Heart left ventricle (tissue), 16 donors: ENCODE measurements around the gene BST1. TPM values are rescaled to one million over a fixed set of nuclear protein-coding genes. Genes with fewer than 3 reads are reported as not detected.
A peak's percentile ranks its signal among the peaks of the same experiment; 100 is the strongest.

Source experiments
- ATAC-seq, 4 donors: fragments of 200-7000 bp; cut with Tn5 transposase; one replicate each; pipeline ENCODE4 v1.9.1; 2020 to 2022; ENCODE audit warnings: moderate library complexity in 4 of 4, mild to moderate bottlenecking in 3 of 4, moderate number of reproducible peaks in 1 of 4
- DNase-seq, 5 donors: peaks; one replicate each; pipeline ENCODE4 v3.0.0-alpha.2; 2020
- H3K27ac ChIP-seq, 12 donors: fragments of 200-600 bp; sonication (generic) in 4 of 12; one replicate each; pipeline versions ENCODE4 v1.5.0 to v1.8.0; 2016 to 2022; ENCODE audit warnings: mild to moderate bottlenecking in 2 of 12
- H3K27me3 ChIP-seq, 9 donors: fragments of 200-600 bp; sonication (generic) in 2 of 9; one replicate each; pipeline versions ENCODE4 v1.5.1 to v1.8.0; 2016 to 2022; ENCODE audit warnings: mild to moderate bottlenecking in 3 of 9
- H3K36me3 ChIP-seq, 9 donors: fragments of 200-600 bp; sonication (generic) in 2 of 9; one replicate each; pipeline versions ENCODE4 v1.5.0 to v1.8.0; 2018 to 2022; ENCODE audit warnings: mild to moderate bottlenecking in 2 of 9
- H3K4me1 ChIP-seq, 12 donors: fragments of 200-600 bp; sonication (generic) in 4 of 12; one replicate each; pipeline versions ENCODE4 v1.5.0 to v1.8.0; 2016 to 2022; ENCODE audit warnings: mild to moderate bottlenecking in 3 of 12
- H3K4me3 ChIP-seq, 12 donors: fragments of 200-600 bp; sonication (generic) in 4 of 12; one replicate each; pipeline versions ENCODE4 v1.5.0 to v1.8.0; 2017 to 2022; ENCODE audit warnings: mild to moderate bottlenecking in 9 of 12, moderate library complexity in 4 of 12
- H3K9me3 ChIP-seq, 12 donors: fragments of 200-600 bp; sonication (generic) in 4 of 12; one replicate each; pipeline versions ENCODE4 v1.5.0 to v1.8.0; 2016 to 2022; ENCODE audit warnings: mild to moderate bottlenecking in 1 of 12
- CTCF ChIP-seq, 12 donors: fragments of 200-600 bp; sonication (generic) in 4 of 12; IDR thresholded peaks; one replicate each; pipeline versions ENCODE4 v1.5.0 to v1.8.0; 2018 to 2022; ENCODE audit warnings: antibody characterized with exemption in 12 of 12, mild to moderate bottlenecking in 5 of 12
- POLR2A ChIP-seq, 2 donors: fragments of 450-650 bp; IDR thresholded peaks; one replicate each; pipeline ENCODE4 v1.6.1; 2017; ENCODE audit warnings: antibody characterized with exemption in 2 of 2, mild to moderate bottlenecking in 2 of 2, moderate library complexity in 2 of 2
- WGBS, 4 donors: extraction: QIAGEN DNeasy Blood & Tissue Kit in 2 of 4; methylation state at CpG; one replicate each; pipeline versions ENCODE4 v1.1.5 to v1.1.7; 2013 to 2018; 5-methylcytosine and 5-hydroxymethylcytosine counted together
- intact Hi-C, 10 donors: fragments of 100-400 bp; cut with DNase I; formaldehyde crosslinking; loops; one replicate each; pipeline versions ENCODE4 v1.11.1 to v1.14.2; 2022
- polyA plus RNA-seq, 2 donors: library from polyadenylated mRNA; stranded (reverse); fragments of 200-250 nt; gene quantifications; one replicate each; pipeline ENCODE4 v1.2.3, GENCODE V29; 2013
- total RNA-seq, 9 donors: library from RNA; depleted of rRNA in 2 of 9; stranded (reverse); fragments of >200 nt in 2 of 9; fragmentation: NEBNext Ultra II Directional in 3 of 9; extraction: Animal tissue kit (Norgen Biotek cat#: 25700) in 3 of 9; gene quantifications; one replicate each; pipeline versions ENCODE4 v1.1.0 to v1.2.4, GENCODE V29; 2016 to 2023
- donor health status: ischemic (EF 13 %, LVEDD 7.1; RV severe dilation, severe dysfunction).
- donor health status: healthy with polysubstance abuse.
- donor health status: DM: no; HTN: yes; CAD: no.
- donor health status: DM: no; HTN: no; CAD: no.
- donor health status: ischemic (EF 25% LVEDD 6.9; RV normal size, moderate dysfunction).
- donor health status: ischemic (EF 25% LVEDD 5.7; RV mildly dilated, moderate dysfunction).
- donor health status: healthy.
- donor health status: DM: yes; HTN: yes; CAD: no.
- donor health status: ischemic (EF 35%, LVEDD 5.7; RV mildly dilated, moderate dysfunction).
- donor health status: nonischemic (EF 11% LVEDD 7.7; RV severe dilation, severe dysfunction).
- donor health status: DM: yes; HTN: yes; CAD: no.
- donor health status: PGD.
- donor health status: ischemic (EF 29% LVEDD 5.4; RV normal size, mild dysfunction).
- donor health status: nonischemic (EF 23%, LVEDD 6.1; RV moderate dilation, normal function).

Gene BST1
- total and polyA plus RNA-seq, 11 donors: 1.3 to 18.4 (median 2.1) TPM

GRCh38 chr4:15706646-15707362, 3.9 kb downstream of the BST1 start:
- Histone ChIP-seq H3K27me3 (no peaks in the 10 kb centered on the region), H3K36me3 (peaks cover 0 to 4% (median 0%) of the 10 kb centered on the region in 9 donors), H3K4me1 (peaks cover 0 to 25% (median 11%) of the 10 kb centered on the region in 12 donors), H3K9me3 (no peaks in the 10 kb centered on the region), H3K27ac (peak overlapping the region in 3 of 12 donors; percentile 3 to 27 (median 11)), H3K4me3 (no peak overlapping the region)
- DNase-seq: no peak
- intact Hi-C loops: no loop called here
- no peak for TF ChIP-seq CTCF (IDR thresholded peaks at IDR 0.05)
- no peak for TF ChIP-seq POLR2A (IDR thresholded peaks at IDR 0.05)
- ATAC-seq: no peak
- WGBS, 4 donors: 40 to 52% (median 45%) methylated on average over 3 of the region's 3 CpGs

GRCh38 chr4:15707363-15707715, 4.5 kb downstream of the BST1 start:
- H3K27ac ChIP-seq: peak overlapping the region in 1 of 12 donors; percentile 27
- ATAC-seq (no peak), DNase-seq (no peak)
- H3K4me1 ChIP-seq: peaks cover 0 to 23% (median 8%) of the 10 kb centered on the region in 12 donors
- intact Hi-C loops: no loop called here
- no peaks in the 10 kb centered on the region for H3K9me3 ChIP-seq
- TF ChIP-seq CTCF (IDR thresholded peaks at IDR 0.05) (no peak), POLR2A (IDR thresholded peaks at IDR 0.05) (no peak)
- no peaks in the 10 kb centered on the region for H3K27me3 ChIP-seq
- H3K36me3 ChIP-seq: peaks cover 0 to 9% (median 0%) of the 10 kb centered on the region in 9 donors
- 34 to 44% (median 41%) methylated on average over 7 of the region's 7 CpGs for WGBS, 4 donors
- H3K4me3 ChIP-seq: no peak overlapping the region

GRCh38 chr4:15711762-15712161, 8.9 kb downstream of the BST1 start:
- intact Hi-C loops: no loop called here

More at GRCh38 chr4:15711762-15712161, 8.9 kb downstream of the BST1 start:
- no peaks in the 10 kb centered on the region for H3K9me3 ChIP-seq
- TF ChIP-seq CTCF (IDR thresholded peaks at IDR 0.05) (no peak), POLR2A (IDR thresholded peaks at IDR 0.05) (no peak)
- no peak for DNase-seq
- H3K4me1 ChIP-seq: peaks cover 0 to 13% (median 2%) of the 10 kb centered on the region in 12 donors
- ATAC-seq: no peak
- H3K27ac ChIP-seq: no peak overlapping the region
- H3K27me3 ChIP-seq: no peaks in the 10 kb centered on the region
- WGBS, 4 donors: 92 to 100% (median 96%) methylated on average over 2 of the region's 2 CpGs
- peaks cover 0 to 17% (median 0%) of the 10 kb centered on the region in 9 donors for H3K36me3 ChIP-seq
- H3K4me3 ChIP-seq: no peak overlapping the region
